ENCODE data around the gene ANKRD13A. TPM values are rescaled to one million over a fixed set of nuclear protein-coding genes. Genes with fewer than 3 reads are reported as not detected.

ANKRD13A gene
- total RNA-seq, 1 donor from 2014 or later, result 52.2 TPM

- Histone ChIP-seq H3K4me1 (ENCODE audit: control insufficient read depth in 3 of 3, insufficient read depth in 3 of 3, low read length in 3 of 3) (no peaks in the 10 kb centered on the region), H3K27ac (ENCODE audit: low read depth, low read length) (no peak overlapping the region), H3K4me3 (ENCODE audit: low read length in 3 of 3) (no peak overlapping the region), H3K27me3 (ENCODE audit: control insufficient read depth in 3 of 3, insufficient read depth in 3 of 3, low read length in 3 of 3) (no peaks in the 10 kb centered on the region), H3K36me3 (ENCODE audit: control insufficient read depth in 3 of 3, insufficient read depth in 3 of 3, low read length in 3 of 3) (peaks cover 19 to 45% (median 40%) of the 10 kb centered on the region in 3 donors), H3K9me3 (ENCODE audit: control insufficient read depth in 3 of 3, low read length in 3 of 3) (no peaks in the 10 kb centered on the region), H3K9ac (ENCODE audit: low read depth in 1 of 3, low read length in 3 of 3) (no peak overlapping the region)
These were observed 15.9 kb downstream of the ANKRD13A start for GRCh38 chr12:110015132-110015531.

- Histone ChIP-seq H3K36me3 (ENCODE audit: control insufficient read depth in 3 of 3, insufficient read depth in 3 of 3, low read length in 3 of 3) (peaks cover 21 to 47% (median 40%) of the 10 kb centered on the region in 3 donors), H3K4me1 (ENCODE audit: control insufficient read depth in 3 of 3, insufficient read depth in 3 of 3, low read length in 3 of 3) (peaks cover 14 to 17% (median 16%) of the 10 kb centered on the region in 3 donors), H3K9ac (ENCODE audit: low read depth in 1 of 3, low read length in 3 of 3) (no peak overlapping the region), H3K4me3 (ENCODE audit: low read length in 3 of 3) (no peak overlapping the region), H3K27ac (ENCODE audit: low read depth, low read length) (no peak overlapping the region), H3K27me3 (ENCODE audit: control insufficient read depth in 3 of 3, insufficient read depth in 3 of 3, low read length in 3 of 3) (no peaks in the 10 kb centered on the region), H3K9me3 (ENCODE audit: control insufficient read depth in 3 of 3, low read length in 3 of 3) (no peaks in the 10 kb centered on the region)
These were observed 21.7 kb downstream of the ANKRD13A start for GRCh38 chr12:110020956-110021355.

- Histone ChIP-seq H3K9me3 (ENCODE audit: control insufficient read depth in 3 of 3, low read length in 3 of 3) (no peaks in the 10 kb centered on the region), H3K36me3 (ENCODE audit: control insufficient read depth in 3 of 3, insufficient read depth in 3 of 3, low read length in 3 of 3) (peaks cover 26 to 57% (median 43%) of the 10 kb centered on the region in 3 donors), H3K27ac (ENCODE audit: low read depth, low read length) (no peak overlapping the region), H3K27me3 (ENCODE audit: control insufficient read depth in 3 of 3, insufficient read depth in 3 of 3, low read length in 3 of 3) (no peaks in the 10 kb centered on the region), H3K4me3 (ENCODE audit: low read length in 3 of 3) (no peak overlapping the region), H3K4me1 (ENCODE audit: control insufficient read depth in 3 of 3, insufficient read depth in 3 of 3, low read length in 3 of 3) (peaks cover 14 to 17% (median 16%) of the 10 kb centered on the region in 3 donors), H3K9ac (ENCODE audit: low read depth in 1 of 3, low read length in 3 of 3) (no peak overlapping the region)
These were observed 24.1 kb downstream of the ANKRD13A start for GRCh38 chr12:110023059-110023980.

DNA sequence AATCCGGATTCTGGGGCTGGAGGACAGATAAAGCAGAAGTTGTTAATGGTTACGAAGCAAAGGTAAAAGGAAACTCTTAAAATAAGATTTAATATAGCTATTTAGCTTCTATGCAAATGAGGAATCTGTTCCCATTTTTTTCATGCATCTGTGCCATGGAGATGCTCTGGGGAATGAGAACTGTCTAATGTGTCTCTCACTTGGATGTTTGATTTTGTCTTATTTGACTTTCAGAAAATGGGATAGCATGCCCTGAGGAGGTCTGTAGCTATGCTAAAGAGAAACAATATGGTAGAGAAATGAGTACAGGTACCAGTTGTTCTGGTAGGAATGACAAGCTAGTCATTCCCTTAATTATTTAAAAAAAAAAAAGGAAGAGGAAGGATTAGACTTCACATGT, 24.8 kb downstream of the ANKRD13A start:
- peak overlapping the region; percentile 51 for H3K27ac ChIP-seq (ENCODE audit: low read depth, low read length)
- H3K9me3 ChIP-seq (ENCODE audit: control insufficient read depth in 3 of 3, low read length in 3 of 3), result no peaks in the 10 kb centered on the region
- no peaks in the 10 kb centered on the region for H3K27me3 ChIP-seq (ENCODE audit: control insufficient read depth in 3 of 3, insufficient read depth in 3 of 3, low read length in 3 of 3)
- peaks cover 24 to 52% (median 40%) of the 10 kb centered on the region in 3 donors for H3K36me3 ChIP-seq (ENCODE audit: control insufficient read depth in 3 of 3, insufficient read depth in 3 of 3, low read length in 3 of 3)
- H3K9ac ChIP-seq (ENCODE audit: low read depth in 1 of 3, low read length in 3 of 3), result no peak overlapping the region
- peaks cover 14 to 17% (median 16%) of the 10 kb centered on the region in 3 donors for H3K4me1 ChIP-seq (ENCODE audit: control insufficient read depth in 3 of 3, insufficient read depth in 3 of 3, low read length in 3 of 3)
- no peak overlapping the region for H3K4me3 ChIP-seq (ENCODE audit: low read length in 3 of 3)

- H3K9me3 ChIP-seq (ENCODE audit: control insufficient read depth in 3 of 3, low read length in 3 of 3), result no peaks in the 10 kb centered on the region
- H3K36me3 ChIP-seq (ENCODE audit: control insufficient read depth in 3 of 3, insufficient read depth in 3 of 3, low read length in 3 of 3), result peaks cover 19 to 47% (median 44%) of the 10 kb centered on the region in 3 donors
- H3K27me3 ChIP-seq (ENCODE audit: control insufficient read depth in 3 of 3, insufficient read depth in 3 of 3, low read length in 3 of 3), result no peaks in the 10 kb centered on the region
- no peak overlapping the region for H3K4me3 ChIP-seq (ENCODE audit: low read length in 3 of 3)
- no peak overlapping the region for H3K27ac ChIP-seq (ENCODE audit: low read depth, low read length)
- H3K4me1 ChIP-seq (ENCODE audit: control insufficient read depth in 3 of 3, insufficient read depth in 3 of 3, low read length in 3 of 3), result peaks cover 13 to 14% (median 13%) of the 10 kb centered on the region in 3 donors
- no peak overlapping the region for H3K9ac ChIP-seq (ENCODE audit: low read depth in 1 of 3, low read length in 3 of 3)
These were observed 29.1 kb downstream of the ANKRD13A start for GRCh38 chr12:110028323-110028722.

GRCh38 chr12:110029290-110029815, 30.1 kb downstream of the ANKRD13A start:
- no peaks in the 10 kb centered on the region for H3K9me3 ChIP-seq (ENCODE audit: control insufficient read depth in 3 of 3, low read length in 3 of 3)
- no peak overlapping the region for H3K27ac ChIP-seq (ENCODE audit: low read depth, low read length)
- no peak overlapping the region for H3K9ac ChIP-seq (ENCODE audit: low read depth in 1 of 3, low read length in 3 of 3)
- H3K36me3 ChIP-seq (ENCODE audit: control insufficient read depth in 3 of 3, insufficient read depth in 3 of 3, low read length in 3 of 3), result peaks cover 23 to 50% (median 49%) of the 10 kb centered on the region in 3 donors
- H3K4me1 ChIP-seq (ENCODE audit: control insufficient read depth in 3 of 3, insufficient read depth in 3 of 3, low read length in 3 of 3), result peaks cover 2 to 7% (median 4%) of the 10 kb centered on the region in 3 donors
- H3K4me3 ChIP-seq (ENCODE audit: low read length in 3 of 3), result no peak overlapping the region
- H3K27me3 ChIP-seq (ENCODE audit: control insufficient read depth in 3 of 3, insufficient read depth in 3 of 3, low read length in 3 of 3), result no peaks in the 10 kb centered on the region

GRCh38 chr12:110033888-110034287, 34.7 kb downstream of the ANKRD13A start:
- Histone ChIP-seq H3K4me3 (ENCODE audit: low read length in 3 of 3) (no peak overlapping the region), H3K27me3 (ENCODE audit: control insufficient read depth in 3 of 3, insufficient read depth in 3 of 3, low read length in 3 of 3) (no peaks in the 10 kb centered on the region), H3K27ac (ENCODE audit: low read depth, low read length) (no peak overlapping the region), H3K9ac (ENCODE audit: low read depth in 1 of 3, low read length in 3 of 3) (no peak overlapping the region), H3K36me3 (ENCODE audit: control insufficient read depth in 3 of 3, insufficient read depth in 3 of 3, low read length in 3 of 3) (peaks cover 27 to 54% (median 40%) of the 10 kb centered on the region in 3 donors), H3K4me1 (ENCODE audit: control insufficient read depth in 3 of 3, insufficient read depth in 3 of 3, low read length in 3 of 3) (peaks cover 0 to 12% (median 11%) of the 10 kb centered on the region in 3 donors), H3K9me3 (ENCODE audit: control insufficient read depth in 3 of 3, low read length in 3 of 3) (no peaks in the 10 kb centered on the region)

DNA sequence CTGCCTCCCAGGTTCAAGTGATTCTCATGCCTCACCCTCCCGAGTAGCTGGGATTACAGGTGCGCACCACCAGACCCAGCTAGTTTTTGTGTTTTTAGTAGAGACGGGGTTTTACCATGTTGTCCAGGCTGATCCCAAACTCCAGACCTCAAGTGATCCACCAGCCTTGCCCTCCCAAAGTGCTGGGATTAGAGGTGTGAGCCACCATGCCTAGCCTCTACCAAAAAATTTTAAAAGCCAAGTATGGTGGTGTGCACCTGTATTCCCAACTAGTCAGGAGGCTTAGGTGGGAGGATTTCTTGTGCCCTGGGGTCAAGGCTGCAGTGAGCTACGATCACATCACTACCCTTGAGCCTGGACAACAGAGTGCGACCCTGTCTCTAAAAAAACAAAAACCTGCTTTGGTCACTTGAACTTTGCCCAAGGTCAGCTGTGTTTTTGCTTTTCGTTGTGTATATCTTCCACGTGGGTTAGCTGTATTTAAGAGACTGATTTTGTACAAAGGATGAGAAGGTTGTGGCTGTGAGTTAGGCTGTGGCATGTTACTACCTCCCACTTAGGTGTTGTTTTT, 36.4 kb downstream of the ANKRD13A start:
- no peak overlapping the region for H3K4me3 ChIP-seq (ENCODE audit: low read length in 3 of 3)
- no peak overlapping the region for H3K9ac ChIP-seq (ENCODE audit: low read depth in 1 of 3, low read length in 3 of 3)
- H3K4me1 ChIP-seq (ENCODE audit: control insufficient read depth in 3 of 3, insufficient read depth in 3 of 3, low read length in 3 of 3), result peaks cover 0 to 24% (median 21%) of the 10 kb centered on the region in 3 donors
- no peak overlapping the region for H3K27ac ChIP-seq (ENCODE audit: low read depth, low read length)
- H3K27me3 ChIP-seq (ENCODE audit: control insufficient read depth in 3 of 3, insufficient read depth in 3 of 3, low read length in 3 of 3), result no peaks in the 10 kb centered on the region
- no peaks in the 10 kb centered on the region for H3K9me3 ChIP-seq (ENCODE audit: control insufficient read depth in 3 of 3, low read length in 3 of 3)
- peaks cover 20 to 39% (median 32%) of the 10 kb centered on the region in 3 donors for H3K36me3 ChIP-seq (ENCODE audit: control insufficient read depth in 3 of 3, insufficient read depth in 3 of 3, low read length in 3 of 3)

DNA sequence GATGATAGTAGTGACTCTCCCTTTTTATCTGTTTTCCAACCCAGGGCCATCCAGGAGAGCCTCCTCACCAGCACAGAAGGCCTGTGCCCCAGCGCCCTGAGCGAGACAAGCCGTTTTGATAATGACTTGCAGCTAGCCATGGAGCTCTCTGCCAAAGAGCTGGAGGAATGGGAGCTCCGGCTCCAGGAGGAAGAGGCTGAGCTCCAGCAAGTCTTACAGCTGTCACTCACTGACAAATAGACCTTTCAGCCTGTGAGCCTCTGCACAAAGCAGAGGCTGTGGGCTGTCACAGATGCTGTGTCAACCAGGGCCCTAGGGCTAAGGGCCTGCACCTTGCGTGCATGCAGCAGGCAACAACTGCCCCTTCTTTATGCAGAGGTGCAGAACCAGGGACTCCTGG, 38.1 kb downstream of the ANKRD13A start:
- peaks cover 18 to 31% (median 29%) of the 10 kb centered on the region in 3 donors for H3K36me3 ChIP-seq (ENCODE audit: control insufficient read depth in 3 of 3, insufficient read depth in 3 of 3, low read length in 3 of 3)
- H3K4me3 ChIP-seq (ENCODE audit: low read length in 3 of 3), result no peak overlapping the region
- peaks cover 10 to 38% (median 30%) of the 10 kb centered on the region in 3 donors for H3K4me1 ChIP-seq (ENCODE audit: control insufficient read depth in 3 of 3, insufficient read depth in 3 of 3, low read length in 3 of 3)
- H3K27me3 ChIP-seq (ENCODE audit: control insufficient read depth in 3 of 3, insufficient read depth in 3 of 3, low read length in 3 of 3), result no peaks in the 10 kb centered on the region
- H3K27ac ChIP-seq (ENCODE audit: low read depth, low read length), result peak overlapping the region; percentile 53
- no peaks in the 10 kb centered on the region for H3K9me3 ChIP-seq (ENCODE audit: control insufficient read depth in 3 of 3, low read length in 3 of 3)
- H3K9ac ChIP-seq (ENCODE audit: low read depth in 1 of 3, low read length in 3 of 3), result no peak overlapping the region

DNA sequence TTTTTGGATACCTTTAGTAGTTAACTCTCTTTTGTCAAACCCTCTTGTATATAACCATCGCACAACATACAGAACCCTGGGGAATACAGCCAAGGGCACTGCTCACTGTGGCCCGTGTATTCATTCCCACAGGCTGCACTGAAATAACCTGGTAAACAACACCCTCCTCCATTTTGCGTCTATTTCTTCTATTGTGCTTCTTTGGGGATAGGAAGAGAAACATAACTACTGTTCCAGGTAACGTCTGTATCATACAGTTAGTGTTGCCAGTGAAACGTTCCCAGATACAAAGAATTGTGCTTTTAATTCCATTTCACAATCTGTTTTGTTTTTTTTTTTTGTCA, 39.5 kb downstream of the ANKRD13A start:
- Histone ChIP-seq H3K9ac (ENCODE audit: low read depth in 1 of 3, low read length in 3 of 3) (no peak overlapping the region), H3K4me1 (ENCODE audit: control insufficient read depth in 3 of 3, insufficient read depth in 3 of 3, low read length in 3 of 3) (peaks cover 17 to 46% (median 41%) of the 10 kb centered on the region in 3 donors), H3K36me3 (ENCODE audit: control insufficient read depth in 3 of 3, insufficient read depth in 3 of 3, low read length in 3 of 3) (peaks cover 16 to 26% (median 22%) of the 10 kb centered on the region in 3 donors), H3K9me3 (ENCODE audit: control insufficient read depth in 3 of 3, low read length in 3 of 3) (no peaks in the 10 kb centered on the region), H3K27me3 (ENCODE audit: control insufficient read depth in 3 of 3, insufficient read depth in 3 of 3, low read length in 3 of 3) (no peaks in the 10 kb centered on the region), H3K4me3 (ENCODE audit: low read length in 3 of 3) (no peak overlapping the region), H3K27ac (ENCODE audit: low read depth, low read length) (peak overlapping the region; percentile 36)

Data from skeletal muscle tissue (tissue), 4 donors.